Calu3 (cell line): ENCODE results near the gene ATG7. TPM values are rescaled to one million over a fixed set of nuclear protein-coding genes. Genes with fewer than 3 reads are reported as not detected.

Experiments used
- BruUV-seq: library from RNA; stranded (reverse); fragments of 400-500 nt; replicated peaks from 2 replicates; lab custom pipeline; 2021; lab: Mats Ljungman, UMichigan
- CTCF ChIA-PET: fragments of 300-600 bp; sonication (Branson Sonifier 250); formaldehyde crosslinking; loops from one replicate; lab custom pipeline; 2022; ENCODE audit warnings: antibody characterized with exemption; lab: Charles Lee
- DNase-seq: peaks from one replicate; pipeline ENCODE4 v3.0.0; 2022
- H3K27ac Mint-ChIP-seq: one replicate; pipeline ENCODE4 v1.8.0; 2022; ENCODE audit warnings: mixed read lengths; ENCODE audit not compliant: unreplicated experiment
- H3K27me3 Mint-ChIP-seq: one replicate; pipeline ENCODE4 v1.8.0; 2022; ENCODE audit warnings: mixed read lengths; ENCODE audit not compliant: unreplicated experiment
- H3K36me3 Mint-ChIP-seq: one replicate; pipeline ENCODE4 v1.8.0; 2022; ENCODE audit warnings: mild to moderate bottlenecking, moderate library complexity, mixed read lengths; ENCODE audit not compliant: insufficient read depth, unreplicated experiment
- H3K4me1 Mint-ChIP-seq: one replicate; pipeline ENCODE4 v1.8.0; 2022; ENCODE audit warnings: mild to moderate bottlenecking, low read depth, mixed read lengths; ENCODE audit not compliant: unreplicated experiment
- H3K4me3 Mint-ChIP-seq: one replicate; pipeline ENCODE4 v1.8.0; 2022; ENCODE audit warnings: mild to moderate bottlenecking, low read depth, moderate library complexity, mixed read lengths; ENCODE audit not compliant: unreplicated experiment
- H3K9me3 Mint-ChIP-seq: one replicate; pipeline ENCODE4 v1.8.0; 2022; ENCODE audit warnings: low read depth, mixed read lengths; ENCODE audit not compliant: unreplicated experiment
- CTCF ChIP-seq: fragments of 200-600 bp; IDR thresholded peaks from one replicate; pipeline ENCODE4 v1.8.0; 2022; ENCODE audit warnings: antibody characterized with exemption; ENCODE audit not compliant: unreplicated experiment
- intact Hi-C: fragments of 100-400 bp; cut with micrococcal nuclease; formaldehyde crosslinking; loops from one replicate; pipeline ENCODE4 v1.10.0; 2022; ENCODE audit not compliant: unreplicated experiment
- total RNA-seq: library from RNA; stranded (reverse); gene quantifications from 2 replicates; pipeline ENCODE4 v1.2.3, GENCODE V29; 2022

Gene ATG7
- total RNA-seq, 1 experiment from 2014 or later = 37.3 TPM

- Mint-ChIP-seq H3K4me3 (no peak overlapping the region), H3K4me1 (peaks cover 14% of the 10 kb centered on the region), H3K9me3 (no peaks in the 10 kb centered on the region), H3K27ac (no peak overlapping the region), H3K27me3 (no peaks in the 10 kb centered on the region), H3K36me3 (no peaks in the 10 kb centered on the region)
- no peak for DNase-seq
- no peak for TF ChIP-seq CTCF
- CTCF ChIA-PET = no interaction called here
- no TSS peak for BruUV-seq
- intact Hi-C loops = no loop called here
Observed at GRCh38 chr3:11393401-11393800, 121.2 kb downstream of the ATG7 start.

- BruUV-seq = no TSS peak
- CTCF ChIA-PET = no interaction called here
Observed at GRCh38 chr3:11394392-11394791, 122.2 kb downstream of the ATG7 start.

GRCh38 chr3:11400213-11400612, 128.0 kb downstream of the ATG7 start:
- BruUV-seq = no TSS peak
- CTCF ChIA-PET = interaction anchor here (0.6 kb wide), 1 partner anchor 109 kb away, joined by 6 read pairs; no protein-coding TSS in a partner anchor

More at GRCh38 chr3:11394392-11394791, 122.2 kb downstream of the ATG7 start:
- H3K9me3 Mint-ChIP-seq = no peaks in the 10 kb centered on the region
- no peak for DNase-seq
- H3K4me1 Mint-ChIP-seq = peaks cover 14% of the 10 kb centered on the region
- no peaks in the 10 kb centered on the region for H3K36me3 Mint-ChIP-seq
- H3K4me3 Mint-ChIP-seq = no peak overlapping the region
- H3K27me3 Mint-ChIP-seq = no peaks in the 10 kb centered on the region
- intact Hi-C loops = no loop called here
- no peak for TF ChIP-seq CTCF
- H3K27ac Mint-ChIP-seq = no peak overlapping the region

GRCh38 chr3:11401434-11401833, 129.2 kb downstream of the ATG7 start:
- intact Hi-C loops = no loop called here

More at GRCh38 chr3:11400213-11400612, 128.0 kb downstream of the ATG7 start:
- DNase-seq = no peak
- TF ChIP-seq CTCF = no peak
- no peaks in the 10 kb centered on the region for H3K36me3 Mint-ChIP-seq
- H3K27me3 Mint-ChIP-seq = no peaks in the 10 kb centered on the region
- H3K4me1 Mint-ChIP-seq = no peaks in the 10 kb centered on the region
- intact Hi-C loops = no loop called here
- no peak overlapping the region for H3K27ac Mint-ChIP-seq
- H3K9me3 Mint-ChIP-seq = no peaks in the 10 kb centered on the region
- no peak overlapping the region for H3K4me3 Mint-ChIP-seq

More at GRCh38 chr3:11401434-11401833, 129.2 kb downstream of the ATG7 start:
- Mint-ChIP-seq H3K4me3 (no peak overlapping the region), H3K36me3 (no peaks in the 10 kb centered on the region), H3K9me3 (peaks cover 4% of the 10 kb centered on the region), H3K27me3 (no peaks in the 10 kb centered on the region), H3K27ac (no peak overlapping the region), H3K4me1 (no peaks in the 10 kb centered on the region)
- CTCF ChIA-PET = interaction anchor here (1.4 kb wide), 1 partner anchor 13 kb away, joined by 3 read pairs; no protein-coding TSS in a partner anchor
- DNase-seq = no peak
- BruUV-seq = no TSS peak
- TF ChIP-seq CTCF = no peak
